ENCODE data around the gene ZIC5.

Gene ZIC5

GRCh38 chr13:99919132-99919531, 52.4 kb downstream of the ZIC5 start:
- Mint-ChIP-seq H3K9me3 (no peaks in the 10 kb centered on the region), H3K27ac (ENCODE audit: low read depth) (no peak overlapping the region), H3K36me3 (ENCODE audit: insufficient read depth) (no peaks in the 10 kb centered on the region), H3K4me3 (no peak overlapping the region), H3K27me3 (peaks cover 25% of the 10 kb centered on the region), H3K4me1 (peaks cover 6% of the 10 kb centered on the region)
- DNase-seq (ENCODE audit: low spot score in 2 of 2), result no peak
- ATAC-seq (replicated peaks; ENCODE audit: extremely low read depth, poor library complexity, severe bottlenecking), result no peak

GRCh38 chr13:99916366-99917103, 55.0 kb downstream of the ZIC5 start:
- H3K36me3 Mint-ChIP-seq (ENCODE audit: insufficient read depth), result no peaks in the 10 kb centered on the region
- H3K4me3 Mint-ChIP-seq, result no peak overlapping the region
- no peak for ATAC-seq (replicated peaks; ENCODE audit: extremely low read depth, poor library complexity, severe bottlenecking)
- H3K4me1 Mint-ChIP-seq, result peaks cover 15% of the 10 kb centered on the region
- no peaks in the 10 kb centered on the region for H3K27me3 Mint-ChIP-seq
- H3K9me3 Mint-ChIP-seq, result no peaks in the 10 kb centered on the region
- H3K27ac Mint-ChIP-seq (ENCODE audit: low read depth), result no peak overlapping the region
- no peak for DNase-seq (ENCODE audit: low spot score in 2 of 2)

DNA sequence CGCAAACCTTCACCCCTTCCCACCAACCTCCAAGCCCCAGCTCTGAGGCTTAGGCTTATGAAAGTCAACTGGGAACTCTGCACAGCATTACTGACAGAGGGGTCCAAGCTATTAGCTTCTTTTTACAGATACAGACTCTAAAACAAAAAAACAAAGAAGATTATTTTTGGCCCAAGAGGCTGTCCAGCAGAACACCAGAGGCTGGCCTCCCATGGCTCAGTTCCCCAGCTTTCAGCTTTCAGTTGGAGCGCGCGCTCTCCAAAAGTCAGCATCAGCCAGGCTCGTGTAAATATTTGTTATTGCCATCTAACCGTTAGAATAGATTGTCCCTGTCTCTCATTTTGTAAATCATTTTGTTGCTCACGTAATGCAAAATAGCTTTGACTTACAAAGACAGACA, 58.4 kb downstream of the ZIC5 start:
- H3K4me1 Mint-ChIP-seq, result peaks cover 24% of the 10 kb centered on the region
- H3K4me3 Mint-ChIP-seq, result no peak overlapping the region
- no peak overlapping the region for H3K27ac Mint-ChIP-seq (ENCODE audit: low read depth)
- DNase-seq (ENCODE audit: low spot score in 2 of 2) (no peak), ATAC-seq (replicated peaks; ENCODE audit: extremely low read depth, poor library complexity, severe bottlenecking) (no peak)
- no peaks in the 10 kb centered on the region for H3K9me3 Mint-ChIP-seq
- no peaks in the 10 kb centered on the region for H3K27me3 Mint-ChIP-seq
- H3K36me3 Mint-ChIP-seq (ENCODE audit: insufficient read depth), result no peaks in the 10 kb centered on the region

All from central memory CD8-positive, alpha-beta T cell (primary cell).